Amniotic stem cell (primary cell): Measurements from ENCODE around the gene TK2.

Experiments used
- DNase-seq: peaks from one replicate; lab custom pipeline; 2025; lab: John Stamatoyannopoulos, UW

TK2 gene

GRCh38 chr16:66481943-66482390, 68.0 kb downstream of the TK2 start:
- no peak for DNase-seq

GRCh38 chr16:66481081-66481942, 68.6 kb downstream of the TK2 start:
- no peak for DNase-seq

DNA sequence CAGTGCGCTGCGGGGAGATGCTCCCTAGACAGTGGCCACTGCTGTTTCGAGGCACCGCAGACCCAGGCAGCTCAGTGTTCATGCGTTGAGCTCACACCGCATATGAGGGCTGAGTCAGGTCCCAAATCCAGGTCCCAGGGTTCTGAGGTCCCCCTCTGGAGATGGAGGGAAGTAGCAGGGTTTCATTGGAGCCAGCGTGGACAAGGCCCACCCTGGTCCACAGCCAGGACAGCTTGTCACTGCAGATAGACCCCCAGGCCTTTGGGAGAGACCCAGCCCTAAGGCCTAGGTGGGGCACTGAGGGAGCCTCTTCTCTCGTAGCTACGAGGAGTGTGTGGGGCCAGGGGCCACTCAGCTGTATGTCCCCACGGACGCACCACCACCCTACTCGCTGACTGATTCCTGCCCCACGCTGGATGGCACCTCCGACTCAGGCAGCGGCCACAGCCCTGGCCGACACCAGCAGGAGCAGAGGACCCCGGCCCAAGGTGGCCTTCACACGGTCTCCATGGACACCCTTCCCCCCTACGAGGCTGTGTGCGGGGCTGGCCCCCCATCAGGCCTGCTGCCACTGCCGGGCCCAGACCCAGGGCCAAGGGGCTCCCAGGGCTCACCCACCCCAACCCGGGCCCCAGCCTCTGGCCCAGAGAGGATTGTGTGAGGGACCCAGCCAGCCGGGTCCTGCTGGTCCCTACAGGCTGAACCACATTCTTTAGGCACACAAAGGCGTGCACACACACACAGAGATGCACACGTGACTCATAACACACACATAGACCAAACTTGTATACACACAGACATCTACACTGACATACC, 69.4 kb downstream of the TK2 start:
- no peak for DNase-seq

GRCh38 chr16:66479661-66480264, 70.2 kb downstream of the TK2 start:
- no peak for DNase-seq

DNA sequence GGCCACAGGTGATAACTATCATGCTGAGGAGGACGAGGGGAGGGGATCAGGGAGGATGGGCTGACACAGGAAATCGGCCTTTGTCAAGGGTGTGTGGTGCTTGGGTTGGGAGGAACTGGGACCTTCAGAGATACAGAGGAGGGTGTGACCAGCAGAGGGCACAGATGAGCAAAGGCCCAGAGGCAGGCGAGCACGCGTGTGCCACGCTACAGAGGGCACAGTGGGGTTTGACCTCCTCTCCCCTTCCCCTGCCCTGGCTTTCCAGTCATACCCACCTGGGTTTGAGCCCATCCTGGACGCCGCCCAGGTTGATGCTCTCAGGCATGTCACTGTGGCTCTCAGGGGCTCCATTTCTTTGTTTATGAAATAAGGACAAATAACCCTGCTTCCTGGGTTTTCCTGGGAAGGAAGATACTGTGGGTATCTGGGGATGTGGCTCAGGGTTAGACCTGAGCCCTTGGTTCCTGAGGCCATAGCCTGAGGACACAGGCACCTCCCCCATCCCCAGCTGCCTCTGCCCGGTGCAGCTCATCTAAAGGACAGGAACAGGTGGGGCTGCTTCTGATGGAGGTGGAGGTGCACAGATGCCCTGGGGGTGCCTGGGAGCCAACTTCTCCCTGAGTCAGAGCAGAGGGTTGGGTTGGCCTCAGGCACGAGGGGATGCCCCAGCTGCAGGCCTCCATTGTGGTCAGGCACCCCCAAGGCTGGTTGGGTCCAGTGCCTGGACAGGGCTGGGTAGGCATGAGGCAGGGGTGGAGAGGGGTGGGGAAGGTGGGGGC, 71.0 kb downstream of the TK2 start:
- DNase-seq: no peak

DNA sequence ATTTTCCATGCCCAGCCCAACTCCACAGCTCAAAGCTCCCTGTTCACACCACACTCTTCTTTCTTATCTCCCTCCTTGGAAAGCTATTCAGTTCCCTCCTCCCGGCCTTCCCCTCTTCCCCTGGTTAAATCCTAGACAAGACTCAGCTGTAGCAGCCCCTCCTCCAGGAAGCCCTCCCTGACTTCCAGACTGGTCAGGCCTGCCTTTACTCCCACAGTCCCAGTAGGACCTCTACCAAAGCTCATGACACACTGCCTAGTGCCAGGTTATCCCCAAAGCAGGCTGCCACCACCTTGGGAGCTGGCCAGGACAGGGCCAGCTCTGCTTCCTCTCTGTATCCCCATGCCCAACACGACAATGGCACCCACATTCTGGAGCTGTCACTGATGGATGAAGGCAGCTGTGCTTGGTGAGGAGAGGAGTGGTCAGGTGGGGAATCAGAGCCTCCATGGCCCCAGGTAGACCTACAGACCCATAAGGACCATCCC, 72.8 kb downstream of the TK2 start:
- no peak for DNase-seq

- no peak for DNase-seq
These were observed 73.4 kb downstream of the TK2 start for GRCh38 chr16:66476328-66477027.

GRCh38 chr16:66475232-66475631, 74.7 kb downstream of the TK2 start:
- no peak for DNase-seq

- no peak for DNase-seq
These were observed 75.1 kb downstream of the TK2 start for GRCh38 chr16:66474750-66475199.

GRCh38 chr16:66473654-66474519, 76.0 kb downstream of the TK2 start:
- no peak for DNase-seq

- no peak for DNase-seq
These were observed 76.8 kb downstream of the TK2 start for GRCh38 chr16:66473051-66473571.

DNA sequence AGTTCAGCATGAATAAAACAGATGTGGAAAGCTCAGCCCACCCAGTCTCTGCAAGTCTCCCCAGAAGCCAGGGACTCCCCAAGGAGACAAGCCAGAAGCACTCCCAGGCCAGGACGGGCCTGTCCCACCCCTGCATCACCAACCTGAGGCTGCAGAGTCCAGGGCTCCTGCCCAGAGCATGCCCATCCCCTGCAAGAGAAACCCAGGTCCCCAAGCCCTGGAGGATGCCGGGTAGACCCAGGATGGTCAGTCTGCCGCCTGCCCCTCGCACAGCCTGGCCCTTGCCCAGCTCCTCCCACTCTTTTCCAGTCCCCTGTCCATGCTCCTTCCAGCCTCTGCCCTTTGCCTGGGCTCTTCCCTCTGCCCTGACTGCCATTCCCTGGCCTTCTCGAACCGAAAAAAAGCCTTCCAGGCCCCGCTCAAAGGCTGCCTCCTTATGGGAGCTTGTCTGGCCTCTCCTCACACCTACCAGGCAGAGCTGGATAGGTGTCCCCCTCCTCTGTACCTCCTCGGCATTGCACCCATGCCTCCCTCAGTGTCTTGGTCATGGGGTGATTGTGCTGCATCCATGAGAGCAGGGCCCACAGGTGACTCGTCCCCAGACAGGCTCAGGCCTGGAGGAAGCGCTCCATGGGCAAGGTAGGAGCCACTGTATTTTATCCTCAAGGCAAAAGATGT, 78.1 kb downstream of the TK2 start:
- DNase-seq: no peak

GRCh38 chr16:66471264-66471663, 78.7 kb downstream of the TK2 start:
- DNase-seq: no peak

- DNase-seq: no peak
These were observed 79.4 kb downstream of the TK2 start for GRCh38 chr16:66470556-66470955.

DNA sequence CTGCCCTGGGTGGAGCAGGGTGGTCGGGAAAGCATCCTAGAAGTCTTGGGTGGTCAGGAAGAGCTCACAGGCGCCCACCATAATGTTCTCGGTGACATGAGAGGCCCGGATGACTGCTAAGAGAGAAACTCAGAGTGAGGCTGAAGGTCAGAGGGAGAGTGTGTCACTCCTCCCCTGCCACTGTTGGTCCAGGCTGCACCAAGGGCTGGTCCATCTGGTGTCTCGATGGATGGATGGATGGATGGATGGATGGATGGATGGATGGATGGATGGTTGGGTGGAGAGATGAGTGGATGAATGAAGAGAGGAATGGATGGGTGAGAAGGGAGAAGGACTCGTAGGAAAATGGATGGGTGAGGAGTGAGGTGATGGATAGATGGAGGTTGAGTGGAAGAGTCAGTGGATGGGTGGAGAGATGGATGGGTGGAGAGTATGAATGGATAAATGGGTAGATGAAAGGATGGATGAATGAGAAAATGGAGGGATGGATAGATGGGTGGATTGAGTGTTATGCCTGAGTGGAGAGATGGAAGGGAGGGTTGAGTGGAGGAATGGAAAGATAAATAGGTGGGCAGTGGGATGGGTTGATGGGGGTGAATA, 79.9 kb downstream of the TK2 start:
- DNase-seq: no peak

GRCh38 chr16:66469291-66469946, 80.5 kb downstream of the TK2 start:
- no peak for DNase-seq

GRCh38 chr16:66468321-66468965, 81.5 kb downstream of the TK2 start:
- no peak for DNase-seq

DNA sequence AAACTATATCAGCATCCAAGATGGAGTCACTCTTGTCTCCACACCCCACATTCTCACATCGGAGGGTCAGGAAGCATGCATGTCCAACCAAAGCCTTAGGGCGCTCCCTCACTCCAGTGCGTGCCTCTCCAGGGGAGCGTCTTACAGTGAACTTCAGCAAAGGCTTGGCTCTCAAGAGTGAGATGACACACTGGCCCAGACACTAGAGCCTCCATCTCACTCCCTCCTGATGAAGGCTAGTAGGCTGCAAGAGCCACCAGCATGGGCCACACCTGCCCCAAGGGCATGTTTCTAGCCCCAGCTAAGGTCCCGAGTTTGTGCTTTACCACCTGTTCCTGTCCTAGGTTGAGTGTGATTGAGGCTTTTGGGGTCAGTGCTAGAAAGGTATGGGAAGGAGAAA, 82.3 kb downstream of the TK2 start:
- DNase-seq: no peak
